NCI-H1417 treated with DMSO at 0.1 percent for 48 hours (cell line): ENCODE measurements around the gene TRMT1.

ENCODE experiments used
- DNase-seq: peaks from one replicate; lab custom pipeline; 2025; lab: John Stamatoyannopoulos, UW

TRMT1 gene

GRCh38 chr19:13122980-13123957 lies 6.7 kb upstream of the TRMT1 start:
- DNase-seq = no peak

- no peak for DNase-seq
These were observed 5.8 kb upstream of the TRMT1 start for GRCh38 chr19:13122275-13122878.

- no peak for DNase-seq
These were observed 5.2 kb upstream of the TRMT1 start for GRCh38 chr19:13121551-13122274.

GRCh38 chr19:13120817-13121216 lies 4.3 kb upstream of the TRMT1 start:
- DNase-seq = no peak

DNA sequence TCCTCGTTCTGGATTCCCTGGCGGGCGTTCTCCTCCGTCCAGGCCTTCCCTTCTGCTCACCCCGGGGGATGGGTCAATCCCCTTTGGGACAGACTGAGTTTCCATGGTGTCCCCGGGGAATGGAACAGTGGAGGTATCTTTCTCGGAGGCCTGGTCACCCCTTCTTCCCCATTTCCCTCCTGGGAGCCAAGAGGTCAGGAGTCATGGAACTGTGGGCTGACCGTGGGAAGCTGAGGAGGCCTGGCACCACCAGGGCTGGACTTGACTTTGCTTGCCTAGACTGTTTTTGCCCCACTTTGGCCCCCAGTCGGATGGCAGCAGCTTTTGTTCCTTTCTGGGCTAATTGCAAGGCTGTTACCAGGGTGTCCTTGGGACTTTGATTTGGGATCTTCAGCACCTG lies 3.5 kb upstream of the TRMT1 start:
- DNase-seq = no peak

DNA sequence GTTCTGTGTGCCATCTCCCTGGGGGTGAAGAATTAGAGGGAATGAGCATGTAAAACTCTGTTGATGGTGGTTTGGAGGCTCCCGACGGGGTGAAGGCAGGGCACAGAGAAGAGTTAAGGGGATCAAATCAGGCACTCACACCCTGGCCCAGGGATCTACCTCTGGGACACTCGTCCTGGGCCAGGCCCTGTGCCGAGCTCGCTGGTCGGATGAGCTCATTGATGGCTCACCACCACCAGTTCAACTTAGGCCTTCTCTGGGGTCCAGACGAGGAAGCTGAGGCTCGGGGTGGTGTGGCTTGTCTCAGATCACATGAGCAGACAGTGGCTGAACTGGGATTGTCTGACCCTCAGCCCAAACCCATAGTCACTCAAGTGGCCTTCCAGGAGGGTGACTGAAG lies 3.1 kb upstream of the TRMT1 start:
- DNase-seq = no peak

DNA sequence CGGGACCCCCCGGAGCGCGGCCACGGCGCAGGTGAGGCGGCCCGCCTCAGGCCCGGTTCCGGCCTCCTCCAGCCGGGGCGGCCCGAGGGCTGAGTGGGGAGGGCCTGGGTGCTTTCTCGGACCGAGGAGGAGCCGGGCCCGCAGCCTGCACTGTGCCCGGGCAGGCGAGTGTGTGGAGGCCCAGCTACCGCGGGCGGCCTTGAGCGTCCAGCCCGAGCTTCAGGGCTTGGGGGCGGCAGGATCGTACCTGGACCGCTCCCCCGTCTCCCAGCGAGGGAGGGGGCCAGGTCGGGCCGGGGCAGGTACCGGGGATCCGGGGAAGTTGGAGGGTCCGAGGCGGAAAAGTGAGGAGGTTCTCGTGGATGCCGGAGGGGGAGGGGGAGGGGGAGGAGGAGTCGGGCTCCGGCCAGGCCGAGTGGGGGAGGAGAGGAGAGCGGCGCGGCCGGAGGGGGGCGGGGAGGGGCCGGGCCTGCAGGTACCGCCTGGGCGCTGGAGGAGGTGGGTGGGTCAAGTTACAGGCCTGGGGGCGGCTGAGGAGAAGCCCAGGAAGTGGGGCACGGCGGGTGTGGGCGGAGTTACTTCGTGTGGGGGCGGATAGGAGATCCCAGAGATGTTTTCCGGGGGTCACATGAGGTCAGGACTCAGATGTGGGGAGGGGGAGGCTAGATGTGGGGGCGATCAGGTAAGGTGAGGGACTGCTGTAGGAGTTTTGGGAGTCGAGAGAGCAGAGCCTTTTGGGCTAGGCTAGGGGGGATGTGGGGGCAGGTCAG lies 2.1 kb upstream of the TRMT1 start:
- no peak for DNase-seq

- DNase-seq = peak; percentile 67
These were observed 1.4 kb upstream of the TRMT1 start, which contains the start of gene NACC1 for GRCh38 chr19:13117772-13118423. Gene NACC1 (plus strand): TSS chr19:13118264. CDS start chr19:13135208, 16,944 bp downstream.

GRCh38 chr19:13117176-13117771 lies 734 bp upstream of the TRMT1 start:
- DNase-seq = no peak

GRCh38 chr19:13115936-13116281 lies 631 bp downstream of the TRMT1 start:
- no peak for DNase-seq

- DNase-seq = no peak
These were observed 4.0 kb downstream of the TRMT1 start for GRCh38 chr19:13112555-13112954.

GRCh38 chr19:13110099-13110610 lies 6.4 kb downstream of the TRMT1 start:
- DNase-seq = no peak

- no peak for DNase-seq
These were observed 7.0 kb downstream of the TRMT1 start for GRCh38 chr19:13109361-13110098.

GRCh38 chr19:13104848-13105711 lies 11.5 kb downstream of the TRMT1 start:
- no peak for DNase-seq

DNA sequence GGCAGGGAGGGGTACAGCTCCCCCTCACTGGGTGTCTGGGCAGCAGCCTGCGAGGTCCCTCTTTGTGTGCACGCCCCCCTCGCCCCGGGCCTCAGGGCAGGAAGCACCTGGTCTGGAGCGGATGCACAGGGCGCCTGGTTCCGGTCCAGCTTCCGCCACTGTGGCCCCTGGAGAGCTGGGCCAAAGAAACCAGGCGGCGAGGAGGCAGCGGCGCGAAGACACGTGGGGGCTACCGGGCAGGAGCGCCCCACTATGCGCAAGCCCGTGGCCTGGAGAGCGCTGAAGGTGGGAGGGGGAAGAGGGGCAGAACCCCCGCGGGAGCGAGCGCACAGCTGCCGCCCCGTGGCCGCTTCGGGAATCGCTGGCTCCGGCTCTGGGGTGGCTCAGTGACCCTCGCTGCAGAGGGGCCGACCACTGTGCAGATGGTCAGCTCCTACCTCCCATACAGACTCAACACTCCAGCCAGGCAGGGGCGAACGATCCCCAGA lies 12.1 kb downstream of the TRMT1 start:
- DNase-seq = no peak

DNA sequence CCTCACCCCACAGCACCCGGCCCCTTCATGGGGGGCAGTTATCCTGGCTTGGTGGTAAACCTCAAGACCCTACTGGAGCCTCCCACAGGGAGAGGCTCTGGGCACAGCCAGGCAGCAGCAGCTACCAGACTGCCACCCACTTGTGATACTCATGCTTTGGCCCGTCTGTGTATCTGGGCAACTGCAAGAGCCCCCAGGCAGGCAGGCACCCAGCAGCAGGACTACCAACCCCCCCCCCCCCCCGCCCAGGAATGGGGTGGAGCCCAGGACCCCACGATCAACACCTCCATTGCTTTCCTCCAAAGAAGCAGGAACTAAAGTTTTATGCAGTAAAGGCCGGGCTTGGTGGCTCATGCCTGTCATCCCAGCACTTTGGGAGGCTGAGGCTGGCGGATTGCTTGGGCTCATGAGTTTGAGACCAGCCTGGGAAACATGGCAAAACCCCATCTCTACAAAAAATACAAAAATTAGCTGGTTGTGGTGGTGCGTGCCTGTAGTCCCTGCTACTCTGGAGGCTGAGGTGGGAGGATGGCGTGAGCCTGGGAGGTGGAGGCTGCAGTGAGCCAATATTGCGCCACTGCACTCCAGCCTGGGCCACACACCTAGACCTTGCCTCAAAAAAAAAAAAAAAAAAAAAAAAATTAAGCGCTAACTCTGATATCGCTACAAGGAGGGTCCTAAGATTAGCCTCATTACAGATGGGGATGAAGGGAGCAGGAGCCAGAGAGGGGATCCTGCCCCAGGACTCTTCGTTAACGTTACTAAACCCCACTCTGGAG lies 12.8 kb downstream of the TRMT1 start:
- DNase-seq = no peak

GRCh38 chr19:13102666-13103580 lies 13.6 kb downstream of the TRMT1 start, which contains the start of gene LYL1:
Gene LYL1 (minus strand): TSS chr19:13102858. CDS start chr19:13101171, 1,687 bp downstream.
- no peak for DNase-seq
